Esophagus squamous epithelium (tissue), 4 donors: Measurements from ENCODE around the gene FARSA.

Experiments
- CTCF ChIP-seq, 6 experiments: fragments of 450-650 bp in 4 of 6; fragments of 200-600 bp in 2 of 6; sonication (generic) in 2 of 6; IDR thresholded peaks; one replicate each; pipeline ENCODE4 v1.5.1; 2016 to 2019; ENCODE audit warnings: antibody characterized with exemption in 6 of 6, mild to moderate bottlenecking in 4 of 6, moderate library complexity in 4 of 6
- POLR2A ChIP-seq, 4 donors: fragments of 450-650 bp; IDR thresholded peaks; one replicate each; pipeline ENCODE4 v1.6.1; 2017; ENCODE audit warnings: antibody characterized with exemption in 4 of 4, mild to moderate bottlenecking in 4 of 4, moderate library complexity in 3 of 4

GRCh38 chr19:12921047-12921446, 12.5 kb downstream of the FARSA start:
- no peak for TF ChIP-seq CTCF (IDR thresholded peaks at IDR 0.05)
- TF ChIP-seq POLR2A (IDR thresholded peaks at IDR 0.05), result no peak
